Hepatocyte (in vitro differentiated cells): ENCODE results near the gene GABBR2.

Experiments
- CTCF ChIP-seq: fragments of 200-600 bp; sonication (generic); IDR thresholded peaks from 2 replicates; pipeline ENCODE4 v1.5.1; 2016; ENCODE audit warnings: antibody characterized with exemption, mild to moderate bottlenecking; ENCODE audit not compliant: poor library complexity
- EZH2 ChIP-seq: fragments of 200-600 bp; sonication (generic); IDR thresholded peaks from 2 replicates; pipeline ENCODE4 v1.6.1; 2016; ENCODE audit warnings: antibody characterized with exemption, mild to moderate bottlenecking, borderline replicate concordance
- EZH2phosphoT487 ChIP-seq: fragments of 200-600 bp; sonication (generic); IDR thresholded peaks from one replicate; pipeline ENCODE4 v1.6.1; 2018; ENCODE audit warnings: antibody characterized with exemption, mild to moderate bottlenecking, low read depth, moderate library complexity; ENCODE audit not compliant: unreplicated experiment, severe bottlenecking

GRCh38 chr9:98564714-98565113 lies 144.0 kb downstream of the GABBR2 start:
- TF ChIP-seq CTCF (no peak), EZH2 (no peak), EZH2phosphoT487 (no peak)
